Measurements from ENCODE around the gene IQSEC3.
"Not testable (repeated sequence)": the region's sequence is repeated elsewhere in the genome, so short reads cannot be mapped to it uniquely, and the experiment has no call there.

DNA sequence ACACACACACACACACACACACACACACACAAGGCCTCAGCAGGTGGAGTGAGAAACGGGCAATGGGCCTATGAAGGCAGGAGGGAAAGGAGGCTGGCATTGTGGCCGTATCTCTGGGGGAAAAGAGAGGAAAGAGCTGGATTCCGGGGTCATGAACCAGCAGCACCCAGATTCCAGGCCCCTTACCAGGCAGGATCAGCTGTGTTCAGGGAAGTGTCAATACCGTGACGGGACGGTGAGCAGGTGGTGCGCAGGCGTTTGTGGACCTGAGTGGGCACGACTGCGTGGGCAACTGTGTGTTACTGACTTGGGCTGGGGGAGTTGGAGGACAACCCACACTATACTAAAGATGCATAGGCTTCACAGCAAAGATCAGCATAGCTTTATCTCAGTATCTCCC, 9.5 kb downstream of the IQSEC3 start:
- TF ChIP-seq, protein P1, sequence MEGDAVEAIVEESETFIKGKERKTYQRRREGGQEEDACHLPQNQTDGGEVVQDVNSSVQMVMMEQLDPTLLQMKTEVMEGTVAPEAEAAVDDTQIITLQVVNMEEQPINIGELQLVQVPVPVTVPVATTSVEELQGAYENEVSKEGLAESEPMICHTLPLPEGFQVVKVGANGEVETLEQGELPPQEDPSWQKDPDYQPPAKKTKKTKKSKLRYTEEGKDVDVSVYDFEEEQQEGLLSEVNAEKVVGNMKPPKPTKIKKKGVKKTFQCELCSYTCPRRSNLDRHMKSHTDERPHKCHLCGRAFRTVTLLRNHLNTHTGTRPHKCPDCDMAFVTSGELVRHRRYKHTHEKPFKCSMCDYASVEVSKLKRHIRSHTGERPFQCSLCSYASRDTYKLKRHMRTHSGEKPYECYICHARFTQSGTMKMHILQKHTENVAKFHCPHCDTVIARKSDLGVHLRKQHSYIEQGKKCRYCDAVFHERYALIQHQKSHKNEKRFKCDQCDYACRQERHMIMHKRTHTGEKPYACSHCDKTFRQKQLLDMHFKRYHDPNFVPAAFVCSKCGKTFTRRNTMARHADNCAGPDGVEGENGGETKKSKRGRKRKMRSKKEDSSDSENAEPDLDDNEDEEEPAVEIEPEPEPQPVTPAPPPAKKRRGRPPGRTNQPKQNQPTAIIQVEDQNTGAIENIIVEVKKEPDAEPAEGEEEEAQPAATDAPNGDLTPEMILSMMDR (conservative IDR thresholded peaks at IDR 0.05): not testable (repeated sequence)
- not testable (repeated sequence) for TF ChIP-seq ZFX (IDR thresholded peaks at IDR 0.05)
